Dedifferentiated amniotic fluid mesenchymal stem cell (primary cell): ENCODE measurements around the gene KDM2A.

Source experiments
- DNase-seq: peaks from one replicate; pipeline ENCODE4 v3.0.0-alpha.2; 2016; ENCODE audit errors: extremely low spot score

KDM2A gene

GRCh38 chr11:67301313-67301921 lies 182.4 kb downstream of the KDM2A start:
- DNase-seq, result no peak

DNA sequence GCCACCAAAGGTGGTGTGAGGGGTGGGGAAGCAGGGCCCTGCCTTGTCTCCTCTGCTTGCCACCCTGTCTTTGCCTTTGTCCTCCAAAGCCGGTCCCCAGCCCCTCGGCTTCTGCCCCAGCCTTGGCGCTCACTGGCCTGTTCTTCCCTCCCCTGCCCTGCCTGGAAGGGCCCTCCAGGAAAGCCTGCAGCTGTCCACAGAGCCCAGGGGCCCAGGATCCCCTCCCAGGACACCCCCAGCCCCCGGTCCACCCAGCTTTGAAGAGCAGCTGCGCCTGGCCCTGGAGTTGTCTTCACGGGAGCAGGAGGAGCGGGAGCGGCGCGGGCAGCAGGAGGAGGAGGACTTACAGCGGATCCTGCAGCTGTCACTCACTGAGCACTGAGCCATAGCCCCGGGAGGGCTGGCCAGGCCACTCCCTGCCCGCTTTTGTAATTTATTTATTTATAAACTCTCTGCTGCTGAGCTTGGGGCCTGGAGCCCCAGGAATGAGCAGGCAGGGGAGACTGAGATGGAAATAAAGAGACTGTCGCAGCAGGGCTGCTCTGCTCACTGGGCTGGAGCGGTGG lies 183.0 kb downstream of the KDM2A start:
- no peak for DNase-seq

- DNase-seq, result no peak
These were observed 183.6 kb downstream of the KDM2A start for GRCh38 chr11:67302571-67303131.

DNA sequence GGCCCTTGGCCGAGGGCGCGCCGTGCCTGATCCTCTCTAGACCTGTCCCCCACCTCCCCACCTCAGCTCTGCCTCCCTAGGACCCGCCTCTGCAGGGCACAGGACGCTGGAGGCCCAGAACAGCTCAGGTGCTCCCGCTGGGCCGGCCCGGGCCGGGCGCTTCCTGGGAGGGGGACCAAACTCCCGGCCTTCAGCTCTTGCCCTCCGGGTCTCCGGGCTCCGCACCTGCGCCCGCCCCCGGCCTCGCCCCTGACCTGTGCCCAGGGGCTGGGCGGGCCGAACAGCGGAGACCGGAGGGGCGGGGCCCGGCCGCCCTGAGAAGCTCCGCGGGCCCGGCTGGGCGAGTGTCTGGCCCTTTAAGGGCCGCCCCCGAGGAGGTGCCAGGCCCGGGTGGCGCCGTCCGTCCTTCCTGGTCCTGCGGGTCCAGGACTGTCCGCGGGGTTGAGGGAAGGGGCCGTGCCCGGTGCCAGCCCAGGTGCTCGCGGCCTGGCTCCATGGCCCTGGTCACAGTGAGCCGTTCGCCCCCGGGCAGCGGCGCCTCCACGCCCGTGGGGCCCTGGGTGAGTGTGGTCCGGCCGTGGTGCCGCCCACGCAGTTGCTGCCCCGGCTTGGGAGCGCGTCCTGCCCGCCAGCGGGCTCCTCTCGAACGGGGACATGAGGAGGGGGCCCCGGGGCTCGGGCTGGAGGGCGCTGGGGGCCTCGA lies 184.2 kb downstream of the KDM2A start, which contains the start of gene SSH3:
TSS of gene SSH3 (plus strand) at position 399 of the 703 bp plus-strand sequence. CDS start at position 495, 96 bp downstream.
- DNase-seq, result no peak

- no peak for DNase-seq
These were observed 184.9 kb downstream of the KDM2A start for GRCh38 chr11:67303835-67304411.

- no peak for DNase-seq
These were observed 185.5 kb downstream of the KDM2A start for GRCh38 chr11:67304511-67305113.

GRCh38 chr11:67306769-67307544 lies 187.9 kb downstream of the KDM2A start:
- DNase-seq, result no peak

DNA sequence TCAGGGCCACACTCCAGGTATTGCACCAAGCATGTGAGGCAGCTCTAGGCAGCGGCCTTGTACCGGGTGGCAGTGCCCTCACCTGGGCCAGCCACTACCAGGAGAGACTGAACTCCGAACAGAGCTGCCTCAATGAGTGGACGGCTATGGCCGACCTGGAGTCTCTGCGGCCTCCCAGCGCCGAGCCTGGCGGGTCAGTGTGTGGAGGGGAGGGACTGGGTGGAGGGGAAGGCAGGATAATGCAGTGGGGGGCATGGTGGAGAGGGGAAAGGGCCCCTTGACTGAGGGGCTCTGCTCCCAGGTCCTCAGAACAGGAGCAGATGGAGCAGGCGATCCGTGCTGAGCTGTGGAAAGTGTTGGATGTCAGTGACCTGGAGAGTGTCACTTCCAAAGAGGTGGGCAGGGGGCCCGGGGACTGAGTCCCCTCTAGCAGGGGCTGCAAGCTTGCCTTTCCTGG lies 188.5 kb downstream of the KDM2A start:
- no peak for DNase-seq
